Stimulated activated CD4-positive, alpha-beta T cell treated with anti-CD3 and anti-CD28 coated beads, Interleukin-15, amount 100 ng/mL, for 1 hour (primary cell): ENCODE measurements around the gene FN1.
"Not testable (repeated sequence)": the region's sequence is repeated elsewhere in the genome, so short reads cannot be mapped to it uniquely, and the experiment has no call there.

Source experiments
- DNase-seq, 2 donors: peaks; one replicate each; pipeline ENCODE4 v3.0.0-alpha.2; 2020; ENCODE audit warnings: low read depth in 1 of 2, low spot score in 1 of 2

The FN1 gene

DNA sequence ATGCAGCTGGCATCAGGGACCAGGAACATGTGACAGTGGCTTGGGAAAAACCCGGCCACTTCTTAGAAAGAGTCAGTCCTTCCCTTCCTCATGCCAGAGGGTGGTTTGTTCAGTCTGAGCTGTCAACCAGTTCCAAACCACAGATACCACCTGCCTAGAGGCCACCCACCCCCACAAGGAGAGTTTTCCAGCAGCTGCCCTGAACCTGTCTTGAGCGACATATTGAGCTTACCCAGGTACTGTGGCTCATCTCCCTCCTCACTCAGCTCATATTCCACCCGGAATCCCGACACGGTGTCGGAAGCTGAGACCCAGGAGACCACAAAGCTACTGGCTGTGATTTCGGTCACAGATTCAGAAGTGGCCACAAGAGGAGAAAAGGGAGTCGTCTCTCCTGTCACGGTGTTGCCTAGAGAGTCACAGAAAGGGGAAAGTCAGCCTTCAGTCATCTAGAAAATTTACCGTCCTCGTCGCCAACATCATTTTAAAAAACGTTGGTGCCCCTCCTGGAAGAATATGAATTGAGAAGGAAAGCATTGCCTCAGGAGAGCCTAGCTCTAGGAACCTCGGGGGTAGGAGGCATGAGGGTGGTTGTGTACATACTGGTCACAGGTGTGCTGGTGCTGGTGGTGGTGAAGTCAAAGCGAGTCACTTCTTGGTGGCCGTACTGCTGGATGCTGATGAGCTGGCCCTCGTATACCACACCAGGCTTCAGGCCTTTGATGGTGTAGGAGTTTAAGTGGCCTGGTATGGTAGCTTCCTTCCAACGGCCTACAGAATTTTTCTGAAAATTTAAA lies 26.3 kb downstream of the FN1 start:
- no peak for DNase-seq

DNA sequence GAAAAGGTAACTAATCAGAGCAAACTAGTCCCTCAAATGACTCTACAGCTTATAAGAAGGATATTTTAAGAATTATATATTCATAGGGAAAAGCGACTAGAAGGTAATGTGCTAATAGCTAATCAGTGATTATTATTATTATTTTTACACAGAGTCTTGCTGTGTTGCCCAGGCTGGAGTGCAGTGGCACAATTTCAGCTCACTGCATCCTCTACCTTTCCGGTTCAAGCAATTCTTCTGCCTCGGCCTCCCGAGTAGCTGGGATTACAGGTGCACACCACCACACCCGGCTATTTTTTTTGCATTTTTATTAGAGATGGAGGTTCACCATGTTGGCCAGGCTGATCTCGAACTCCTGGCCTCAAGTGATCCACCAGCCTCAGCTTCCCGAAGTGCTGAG lies 27.4 kb downstream of the FN1 start:
- not testable (repeated sequence) for DNase-seq

DNA sequence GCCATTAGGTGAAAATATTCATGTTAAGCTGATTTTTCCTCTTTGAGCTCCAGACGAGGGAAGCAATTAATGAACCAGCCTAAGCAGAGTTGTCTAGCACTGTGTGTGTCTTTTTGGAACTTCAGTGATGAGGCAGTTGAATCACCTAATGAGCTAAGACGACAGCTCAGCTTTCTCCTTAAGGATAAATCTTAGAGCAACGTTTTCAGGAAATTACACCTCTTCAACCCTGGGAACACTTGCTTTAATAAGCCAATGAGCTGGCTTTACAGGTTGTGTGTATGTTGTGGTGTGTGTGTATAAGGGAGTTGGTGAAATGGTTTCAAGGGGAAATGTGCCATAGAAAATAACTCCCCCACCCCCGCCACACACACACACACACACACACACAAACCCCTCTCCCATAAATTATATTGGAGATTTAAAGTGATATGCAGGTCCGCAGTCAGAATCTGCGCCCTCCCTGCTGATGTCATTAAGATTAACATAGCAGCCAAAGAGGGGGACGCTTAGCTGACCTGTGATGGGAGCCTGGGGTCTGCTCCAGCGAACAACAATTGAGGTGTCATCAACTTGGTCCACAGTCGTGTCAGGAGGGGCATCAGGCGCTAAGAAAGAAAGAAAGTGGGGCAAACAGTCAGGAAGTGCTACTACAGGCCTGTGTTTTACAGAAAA lies 28.1 kb downstream of the FN1 start:
- DNase-seq, result no peak

DNA sequence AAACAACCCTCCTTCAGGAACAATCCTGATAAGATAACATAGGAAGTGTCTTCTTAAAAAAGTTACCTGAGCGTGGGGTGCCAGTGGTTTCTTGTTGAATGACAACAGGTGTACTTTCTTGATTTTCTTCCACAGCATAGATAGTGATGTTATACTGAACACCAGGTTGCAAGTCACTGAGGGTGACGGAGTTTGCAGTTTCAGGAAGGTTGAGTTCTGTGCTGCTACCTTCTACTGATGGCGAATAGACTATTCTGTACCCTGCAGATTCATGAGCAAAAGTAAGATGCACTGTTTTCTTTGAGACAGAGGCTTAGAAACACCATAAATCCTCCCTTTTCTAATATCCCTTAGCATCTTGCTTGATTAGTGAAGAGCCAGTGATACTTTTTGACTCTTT lies 28.8 kb downstream of the FN1 start:
- DNase-seq, result no peak

DNA sequence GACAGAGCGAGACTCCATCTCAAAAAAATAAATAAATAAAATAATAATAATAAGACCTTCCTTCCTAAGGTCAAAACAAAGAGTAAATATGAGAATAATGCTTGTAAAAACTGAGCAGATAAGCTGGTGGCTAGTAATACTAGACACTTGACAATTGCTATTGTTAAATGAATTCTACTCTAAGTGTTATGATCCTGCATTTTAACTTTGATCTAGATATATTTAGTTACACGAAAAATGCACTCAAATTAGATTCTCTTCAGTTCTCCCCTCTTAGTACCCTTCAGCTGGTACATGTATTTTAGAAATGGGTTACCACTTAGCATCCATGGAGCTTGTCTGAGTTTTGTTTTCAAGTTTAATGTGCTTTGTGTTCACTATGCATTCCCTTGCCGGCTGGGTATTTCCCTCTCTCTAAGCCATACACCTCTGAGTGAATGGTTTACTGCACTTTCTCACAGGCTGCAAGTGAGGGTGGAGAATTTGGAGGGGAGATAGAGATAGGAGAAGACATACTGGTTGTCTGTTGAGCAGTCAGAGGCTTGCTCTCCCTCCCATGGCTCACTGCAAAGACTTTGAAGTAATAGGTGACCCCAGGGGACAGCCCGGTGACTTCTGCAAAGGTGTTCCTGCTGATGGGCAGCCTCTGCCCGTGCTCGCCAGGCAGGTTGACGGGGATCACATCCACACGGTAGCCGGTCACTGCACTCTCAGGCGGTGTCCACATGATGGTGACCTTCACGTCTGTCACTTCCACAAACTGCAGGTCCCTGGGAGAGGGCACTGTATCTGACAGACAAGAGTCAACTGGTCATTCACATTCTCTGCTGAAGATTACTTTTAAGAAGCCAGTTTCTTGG lies 29.9 kb downstream of the FN1 start:
- DNase-seq, result no peak

DNA sequence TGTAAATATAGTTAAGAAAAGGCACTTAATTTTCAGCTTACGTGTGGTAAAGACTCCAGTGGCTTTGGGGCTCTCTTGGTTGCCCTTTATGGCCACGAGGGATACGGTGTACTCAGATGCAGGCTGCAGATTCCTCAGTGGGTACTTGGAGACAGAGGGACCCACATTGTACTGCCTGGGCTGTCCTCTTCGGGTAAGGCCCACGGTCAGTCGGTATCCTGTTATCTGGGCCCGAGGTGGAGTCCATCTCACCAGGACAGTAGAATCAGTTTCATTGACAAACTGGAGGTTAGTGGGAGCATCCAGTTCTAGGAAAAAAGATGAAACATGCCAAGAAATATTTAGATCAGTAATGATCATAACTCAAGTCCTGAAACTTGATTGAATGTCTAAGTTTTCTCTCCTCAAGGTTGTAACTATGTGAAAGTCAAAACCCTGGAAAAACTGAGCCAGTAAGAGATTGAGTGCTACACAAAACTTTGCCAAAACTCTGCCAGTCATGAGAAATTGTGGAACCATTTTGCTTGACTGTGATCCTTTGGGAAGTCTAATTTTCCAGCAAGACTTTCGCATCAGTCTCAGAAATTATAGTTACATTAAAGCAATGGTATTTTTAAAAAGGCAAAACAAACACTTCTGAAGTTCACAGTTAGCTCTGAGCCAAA lies 31.4 kb downstream of the FN1 start:
- DNase-seq, result no peak

DNA sequence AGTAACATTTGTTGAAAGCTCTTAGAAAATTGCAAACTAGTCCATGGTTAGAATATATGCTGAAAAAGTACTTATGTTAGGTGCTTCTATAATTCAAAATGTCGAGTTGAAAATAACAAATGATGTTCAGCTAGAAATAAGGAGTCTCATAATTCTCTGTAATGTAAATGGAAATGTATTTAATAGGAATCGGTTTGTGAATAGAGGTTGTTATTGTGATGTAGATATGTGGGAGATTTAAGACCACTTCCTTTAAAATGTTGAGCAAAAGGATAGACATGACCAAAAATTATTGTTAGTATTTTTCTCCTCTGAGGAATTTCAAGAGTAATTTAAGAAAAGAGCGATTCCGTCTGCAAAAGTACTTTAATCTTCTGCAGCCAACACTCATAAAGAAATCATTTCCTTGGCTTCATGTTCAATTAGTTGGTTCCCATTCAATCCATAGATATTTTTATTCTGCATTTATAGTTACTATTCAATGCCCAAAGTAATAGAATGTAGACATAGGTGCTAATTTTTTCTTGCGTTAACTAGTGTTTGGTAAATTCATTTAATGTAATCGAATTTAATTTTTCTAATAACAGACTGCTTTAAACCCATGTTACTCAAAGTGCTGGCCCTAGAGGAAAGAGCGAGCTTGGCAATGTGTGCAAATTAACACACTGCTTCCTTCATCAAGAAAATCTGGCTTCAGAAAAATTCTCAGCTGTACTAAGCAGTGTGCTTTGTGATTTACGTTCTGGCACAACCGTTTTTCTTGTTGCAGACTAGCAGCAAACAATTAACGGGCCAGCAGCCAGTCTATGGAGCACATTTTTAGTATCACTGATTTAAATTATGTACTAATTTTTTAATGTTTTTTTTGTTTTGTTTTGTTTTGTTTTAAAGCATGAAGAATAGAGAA lies 32.2 kb downstream of the FN1 start:
- no peak for DNase-seq

DNA sequence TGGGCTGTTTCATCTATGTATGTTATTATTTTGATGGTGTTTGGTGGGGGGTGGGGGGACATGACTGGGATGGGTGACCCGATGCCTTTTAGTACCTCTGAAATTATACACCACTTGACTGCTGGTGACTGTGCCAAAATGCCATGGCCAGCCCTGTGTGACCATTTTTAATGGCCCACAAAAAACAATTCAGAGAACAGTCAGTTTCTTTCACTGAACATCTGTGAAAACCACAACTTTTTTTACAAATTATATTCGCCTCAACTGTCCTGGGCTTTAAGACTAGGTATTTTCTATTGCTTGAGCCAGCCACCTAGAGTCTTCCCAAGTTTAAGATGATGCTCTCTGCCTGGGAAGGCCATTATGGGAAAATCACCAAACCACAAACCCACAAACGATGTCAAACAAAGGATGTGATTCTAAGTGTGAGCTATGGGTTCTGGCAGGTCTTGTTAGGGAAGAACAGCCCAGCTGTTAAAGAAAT lies 33.9 kb downstream of the FN1 start:
- DNase-seq, result no peak

DNA sequence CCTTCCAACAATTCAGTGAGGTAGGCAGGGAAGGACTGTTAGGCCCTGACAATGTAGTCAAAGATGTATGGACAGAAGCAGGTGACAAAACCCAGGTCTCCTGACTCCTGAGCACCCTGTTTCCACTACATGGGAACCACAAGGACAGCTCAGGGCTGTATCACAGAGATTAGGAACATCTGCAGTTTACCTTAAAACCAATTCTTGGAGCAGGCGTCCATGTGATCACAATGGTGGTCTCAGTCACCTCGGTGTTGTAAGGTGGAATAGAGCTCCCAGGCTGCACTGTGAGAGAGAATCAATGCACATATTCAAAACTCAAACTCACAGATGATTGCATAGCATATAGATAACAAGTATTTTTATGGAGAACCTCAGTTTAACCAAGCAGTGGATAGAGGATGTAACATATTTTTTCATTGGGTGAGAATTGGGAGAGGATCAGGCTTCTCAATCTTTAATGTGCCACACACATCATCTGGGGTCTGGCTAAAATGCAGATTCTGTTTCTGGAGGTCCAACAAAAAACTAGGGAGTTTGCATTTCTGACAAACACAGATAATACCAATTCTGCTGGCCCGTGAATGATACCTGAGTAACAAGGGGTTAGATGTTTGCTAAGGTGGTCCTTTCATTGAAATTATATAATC lies 36.7 kb downstream of the FN1 start:
- DNase-seq, result no peak

DNA sequence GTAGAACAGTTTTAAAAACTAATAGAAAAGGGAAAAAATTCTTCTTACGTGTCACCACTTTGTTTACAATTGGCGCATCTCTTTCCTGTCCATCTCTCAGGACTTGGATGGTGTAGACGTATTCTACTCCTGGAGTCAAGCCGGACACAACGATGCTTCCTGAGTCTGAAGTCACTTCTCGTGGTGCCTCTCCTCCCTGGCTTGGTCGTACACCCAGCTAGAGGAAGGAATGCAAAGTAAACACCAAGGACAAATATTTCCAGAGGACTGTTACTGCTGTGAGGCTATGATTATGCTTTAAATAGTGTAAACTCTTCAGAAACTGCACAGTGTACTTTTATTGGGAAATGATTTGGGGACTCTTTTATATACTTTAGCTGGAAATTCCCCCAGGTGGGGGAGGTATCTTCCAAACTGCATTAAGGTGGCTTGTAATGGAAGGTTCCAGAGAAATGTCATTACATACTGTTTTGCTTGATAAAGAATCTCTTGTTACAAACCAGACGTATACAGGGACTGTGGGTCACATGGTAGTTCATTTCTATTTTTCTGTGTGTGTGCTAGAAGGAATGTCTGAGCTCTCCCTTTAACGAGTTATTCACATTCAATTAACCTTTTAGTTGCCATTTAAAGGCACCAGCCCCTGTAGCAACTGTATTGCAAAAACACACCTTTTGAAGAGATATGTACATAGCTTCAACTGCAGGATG lies 38.1 kb downstream of the FN1 start:
- DNase-seq, result no peak

DNA sequence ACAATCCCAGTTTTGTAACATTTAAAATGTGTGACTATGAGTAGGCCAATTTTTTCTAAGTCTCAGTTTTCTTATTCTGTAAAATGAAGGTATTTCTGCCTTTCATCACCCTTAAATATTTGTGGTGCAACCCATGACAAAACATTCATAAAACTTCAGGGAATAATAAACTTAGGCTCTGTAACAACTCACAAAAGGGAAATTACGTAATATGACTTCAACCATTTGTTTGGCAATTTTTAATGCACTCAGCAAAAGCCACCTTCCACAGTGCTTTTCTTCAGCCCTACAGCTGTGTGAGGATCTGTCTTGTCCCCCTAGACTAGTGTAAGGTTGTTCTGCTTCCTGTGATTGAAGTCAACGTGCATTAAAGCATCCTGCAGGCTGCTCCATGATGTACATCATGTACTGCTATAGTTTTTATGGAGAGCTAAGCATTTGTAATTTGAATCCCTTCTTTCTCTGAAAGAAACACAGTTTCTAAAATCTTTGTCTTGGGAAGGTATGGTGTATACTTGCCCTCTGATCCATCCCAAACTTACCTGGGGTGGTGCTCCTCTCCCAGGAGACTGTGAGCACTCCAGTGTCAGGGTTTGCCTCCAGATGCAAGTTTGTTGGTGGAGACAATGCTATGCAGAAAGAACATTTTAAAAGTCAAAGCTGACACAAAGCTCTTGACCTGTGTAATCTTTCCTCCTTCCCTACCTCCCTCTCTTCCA lies 39.1 kb downstream of the FN1 start:
- no peak for DNase-seq

DNA sequence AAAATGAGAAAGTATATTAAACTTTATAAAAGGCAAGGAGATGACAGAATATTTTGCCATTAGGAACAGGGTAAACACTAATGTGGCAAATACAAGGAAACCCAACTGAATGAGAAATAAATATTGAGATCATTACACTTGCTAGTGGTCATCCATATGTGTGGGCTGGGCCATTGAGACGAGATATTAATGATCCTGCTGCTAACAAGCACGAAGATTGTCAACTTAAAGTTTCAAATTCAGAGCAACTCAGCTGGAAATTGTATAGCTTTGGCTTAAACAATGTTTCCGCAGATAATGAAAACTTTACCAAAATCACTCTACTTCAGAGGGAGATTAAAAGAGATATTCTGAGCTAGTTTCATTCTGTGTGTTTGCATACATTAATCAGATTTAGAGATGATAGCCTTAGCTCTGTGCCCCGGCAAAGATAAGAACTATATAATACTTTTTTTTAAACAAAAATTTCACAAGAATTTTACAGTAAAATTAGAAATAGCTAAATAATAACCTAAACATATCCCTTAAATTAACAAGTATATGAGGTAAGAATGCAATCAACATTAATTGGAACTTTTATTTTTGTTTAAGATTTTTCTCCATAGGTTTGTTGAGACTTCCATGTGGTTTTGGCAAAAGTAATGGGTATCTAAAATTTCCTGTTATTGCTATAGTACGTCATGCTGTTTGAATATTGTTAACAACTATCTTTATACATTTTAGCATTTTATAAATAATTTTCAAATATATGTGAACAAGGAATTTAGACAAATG lies 40.0 kb downstream of the FN1 start:
- no peak for DNase-seq

DNA sequence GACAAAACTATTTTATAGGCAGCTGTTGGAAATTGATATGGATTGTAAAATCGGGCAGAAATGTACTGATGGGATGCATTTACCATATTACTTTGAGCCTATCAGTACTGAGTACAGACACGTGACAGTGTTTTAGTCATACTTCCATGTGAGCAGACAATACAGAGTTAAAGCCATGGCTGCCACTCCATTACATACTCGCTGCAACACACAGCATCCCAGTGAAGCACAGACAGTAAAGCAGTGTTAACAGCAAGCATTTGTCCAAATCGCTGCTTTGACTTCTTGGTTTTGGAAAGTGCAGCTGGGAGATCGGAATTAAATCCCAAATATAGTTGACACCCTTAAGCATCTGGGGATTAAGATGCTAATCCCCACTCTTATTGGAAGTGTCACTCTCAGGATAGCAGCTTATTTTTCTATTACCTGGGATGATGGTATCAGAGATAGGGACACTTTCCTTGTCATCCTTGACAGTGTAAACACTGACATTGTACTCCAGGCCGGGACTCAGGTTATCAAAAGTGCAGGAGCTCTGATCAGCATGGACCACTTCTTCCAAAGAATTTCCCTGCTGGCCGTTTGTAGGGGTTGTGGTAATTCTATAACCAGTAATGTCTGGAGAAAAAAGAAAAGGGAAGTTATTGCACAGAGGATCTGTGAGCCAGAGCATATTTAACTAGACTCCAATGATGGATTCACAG lies 41.6 kb downstream of the FN1 start:
- DNase-seq, result no peak

DNA sequence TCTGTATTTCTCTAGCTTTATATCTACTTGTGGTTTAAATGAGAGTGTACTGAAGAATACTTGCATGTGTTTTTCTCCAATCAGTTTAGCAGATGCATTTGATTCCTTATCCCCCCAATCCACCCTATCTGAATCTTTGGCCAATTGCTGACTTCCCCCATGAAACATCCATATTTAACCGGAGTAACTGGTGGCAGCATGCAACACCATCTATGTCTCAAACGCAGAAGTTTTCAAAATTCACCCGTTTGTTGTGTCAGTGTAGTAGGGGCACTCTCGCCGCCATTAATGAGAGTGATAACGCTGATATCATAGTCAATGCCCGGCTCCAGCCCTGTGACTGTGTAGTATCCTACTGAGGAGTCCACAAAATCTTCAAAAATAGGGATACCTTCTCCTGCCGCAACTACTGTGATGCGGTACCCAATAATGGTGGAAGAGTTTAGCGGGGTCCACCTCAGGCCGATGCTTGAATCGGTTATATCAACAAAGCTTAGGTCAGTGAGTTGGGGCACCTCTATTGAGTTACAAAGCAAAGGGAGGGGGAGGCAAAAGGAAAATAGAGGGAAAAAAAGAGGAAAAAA lies 43.1 kb downstream of the FN1 start:
- no peak for DNase-seq

DNA sequence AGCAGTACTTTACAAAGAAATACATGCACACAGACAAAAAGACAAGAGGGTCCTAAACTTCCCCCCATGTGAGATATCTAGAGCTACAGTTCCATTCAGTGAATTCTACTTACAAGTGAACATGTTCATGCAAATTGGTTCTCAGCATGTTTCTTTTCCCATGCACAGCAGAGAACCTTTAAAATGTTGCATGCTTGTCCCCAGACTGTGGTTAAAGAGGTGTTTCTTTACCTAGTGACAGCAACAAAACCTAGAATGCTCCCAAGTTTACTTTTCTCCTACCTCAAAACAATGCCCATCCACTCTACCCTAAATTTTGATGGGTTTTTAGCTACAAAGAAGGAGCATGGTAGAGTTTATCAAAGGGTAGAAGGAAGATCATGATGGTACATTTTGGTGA lies 43.7 kb downstream of the FN1 start:
- no peak for DNase-seq

DNA sequence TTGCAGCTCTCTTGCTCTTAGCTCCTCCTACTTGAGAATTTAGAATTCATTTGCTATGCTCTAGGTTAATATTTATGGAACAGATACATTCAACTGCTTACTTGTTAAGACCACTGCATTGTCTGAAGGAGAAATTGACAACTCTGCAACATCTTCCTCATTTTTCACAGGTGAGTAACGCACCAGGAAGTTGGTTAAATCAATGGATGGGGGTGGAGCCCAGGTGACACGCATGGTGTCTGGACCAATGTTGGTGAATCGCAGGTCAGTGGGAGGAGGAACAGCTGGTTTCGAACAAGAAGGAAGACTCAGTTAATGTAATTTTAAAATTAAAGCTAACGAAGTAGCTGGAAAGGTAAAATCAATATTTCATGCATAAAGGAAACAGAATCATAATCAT lies 44.3 kb downstream of the FN1 start:
- no peak for DNase-seq

DNA sequence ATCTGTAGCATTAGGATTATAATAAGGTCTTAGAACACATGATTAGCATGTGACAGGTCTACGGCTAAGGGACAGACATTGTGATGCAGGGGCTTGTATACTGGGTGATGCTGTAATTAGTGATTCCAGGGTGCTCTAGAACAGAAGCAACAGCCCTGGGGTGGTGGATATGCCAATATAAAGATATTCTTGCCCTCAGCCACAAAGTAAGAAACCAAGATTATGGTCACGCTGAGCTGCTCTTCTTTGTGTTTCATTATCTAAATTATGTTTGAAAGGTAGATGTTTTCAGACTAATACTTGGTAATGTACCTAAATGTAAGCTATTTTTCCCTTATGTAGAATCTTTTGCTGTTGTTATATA lies 45.3 kb downstream of the FN1 start:
- DNase-seq, result no peak
